Natural killer cell (primary cell): ENCODE measurements around the gene MARK4. TPM values are rescaled to one million over a fixed set of nuclear protein-coding genes. Genes with fewer than 3 reads are reported as not detected.

Source experiments
- ATAC-seq, 3 donors: fragments of 150-1000 bp in 2 of 3; fragments of 200-7000 bp in 1 of 3; cut with Tn5 transposase; 1 replicate in 1 of 3; 2 replicates in 2 of 3; pipeline ENCODE4 v1.10.0; 2021; ENCODE audit warnings: mild to moderate bottlenecking in 2 of 3, moderate library complexity in 2 of 3
- DNase-seq, 2 donors: peaks; one replicate each; pipeline versions ENCODE4 v3.0.0 to v3.0.0-alpha.2; 2013 to 2021; ENCODE audit warnings: mixed read lengths in 1 of 2
- H3K27ac ChIP-seq: one replicate; pipeline ENCODE4 v1.5.1; 2013; ENCODE audit warnings: mild to moderate bottlenecking, low read length
- H3K27me3 ChIP-seq: one replicate; pipeline ENCODE4 v1.6.1; 2013; ENCODE audit warnings: low read length; ENCODE audit not compliant: control insufficient read depth, insufficient read depth
- H3K36me3 ChIP-seq: one replicate; pipeline ENCODE4 v1.6.1; 2013; ENCODE audit warnings: low read length; ENCODE audit not compliant: control insufficient read depth, insufficient read depth
- H3K4me1 ChIP-seq: one replicate; pipeline ENCODE4 v1.6.1; 2013; ENCODE audit warnings: low read length; ENCODE audit not compliant: control insufficient read depth, insufficient read depth
- H3K4me3 ChIP-seq: one replicate; pipeline ENCODE4 v1.5.1; 2013; ENCODE audit warnings: low read length
- H3K9me3 ChIP-seq: one replicate; pipeline ENCODE4 v1.6.1; 2013; ENCODE audit warnings: low read length; ENCODE audit not compliant: control insufficient read depth, insufficient read depth
- H3K27ac Mint-ChIP-seq, 2 donors: one replicate each; pipeline ENCODE4 v1.8.0; 2022; ENCODE audit warnings: mild to moderate bottlenecking in 2 of 2, mixed read lengths in 2 of 2, moderate library complexity in 1 of 2
- H3K27me3 Mint-ChIP-seq, 2 donors: one replicate each; pipeline ENCODE4 v1.8.0; 2022; ENCODE audit warnings: low read depth in 2 of 2, mixed read lengths in 2 of 2
- H3K36me3 Mint-ChIP-seq: one replicate; pipeline ENCODE4 v1.8.0; 2022; ENCODE audit warnings: mixed read lengths
- H3K4me1 Mint-ChIP-seq, 2 donors: one replicate each; pipeline ENCODE4 v1.8.0; 2022; ENCODE audit warnings: mixed read lengths in 2 of 2
- H3K4me3 Mint-ChIP-seq: one replicate; pipeline ENCODE4 v1.8.0; 2022; ENCODE audit warnings: mild to moderate bottlenecking, moderate library complexity, mixed read lengths
- H3K9me3 Mint-ChIP-seq, 2 donors: one replicate each; pipeline ENCODE4 v1.8.0; 2022; ENCODE audit warnings: mixed read lengths in 2 of 2
- WGBS: methylation state at CpG from one replicate; pipeline ENCODE4 v1.1.7; 2013; ENCODE audit warnings: missing lambda C conversion rate; ENCODE audit not compliant: insufficient coverage; 5-methylcytosine and 5-hydroxymethylcytosine counted together
- intact Hi-C: fragments of 100-400 bp; cut with micrococcal nuclease; formaldehyde crosslinking; loops from one replicate; pipeline ENCODE4 v1.14.2; 2022
- total RNA-seq, 4 donors: library from RNA; stranded (reverse); fragments of 120-200 nt in 1 of 4; gene quantifications; one replicate each; pipeline versions ENCODE4 v1.2.3 to v1.2.4, GENCODE V29; 2013 to 2022
- TF ChIP-seq, protein P1 (sequence below): fragments of 200-600 bp; IDR thresholded peaks from one replicate; pipeline ENCODE4 v1.8.0; 2022; ENCODE audit warnings: antibody characterized with exemption

Gene MARK4
- total RNA-seq, 3 donors from 2014 or later (not counting 1 experiment from before 2014, with no cell fraction given) = 50.4 to 53.6 (median 51.4) TPM

DNA sequence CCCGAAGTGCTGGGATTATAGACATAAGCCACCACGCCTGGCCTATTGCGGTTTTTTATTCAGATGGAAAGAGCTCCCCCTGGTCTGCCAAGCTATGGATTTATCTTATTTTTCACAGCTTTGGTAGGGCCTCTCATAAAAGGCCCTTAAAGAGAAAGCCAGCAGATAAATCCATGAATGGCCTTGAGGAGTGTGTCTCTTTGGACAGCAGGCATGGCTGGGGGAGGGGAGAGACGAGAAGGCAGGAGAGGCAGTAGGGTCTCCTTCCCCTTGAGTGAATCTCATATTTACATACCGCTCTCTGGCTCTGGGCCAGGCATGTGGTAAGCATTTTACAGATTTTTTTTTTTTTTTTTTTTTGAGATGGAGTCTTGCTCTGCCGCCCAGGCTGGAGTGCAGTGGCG is 25.2 kb downstream of the MARK4 start:
- H3K27ac Mint-ChIP-seq = no peak overlapping the region
- H3K36me3 ChIP-seq = peaks cover 36% of the 10 kb centered on the region

DNA sequence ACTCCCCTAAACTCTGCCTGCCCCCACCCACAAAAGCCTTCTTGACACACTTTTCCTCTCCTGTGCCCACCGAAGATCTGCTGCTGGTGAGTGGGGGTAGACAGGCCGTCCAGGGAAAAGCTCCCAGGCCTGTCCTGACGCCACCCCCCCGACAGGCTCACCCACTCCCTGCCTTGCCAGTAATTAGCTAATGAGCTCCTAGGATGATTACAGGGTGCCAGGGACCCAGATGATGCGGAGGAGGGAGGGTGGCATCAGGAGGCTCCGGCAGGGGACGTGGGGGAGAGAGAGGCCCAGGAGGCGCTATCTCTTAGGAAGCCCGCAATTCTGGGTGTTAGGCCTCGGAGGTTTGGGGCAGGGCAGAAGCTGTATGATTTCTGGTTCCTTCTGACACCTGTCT is 27.0 kb downstream of the MARK4 start:
- H3K36me3 ChIP-seq = peaks cover 28% of the 10 kb centered on the region
- no peaks in the 10 kb centered on the region for H3K27me3 Mint-ChIP-seq

More for the DNA sequence above, 25.2 kb downstream of the MARK4 start:
- no peaks in the 10 kb centered on the region for H3K9me3 Mint-ChIP-seq
- H3K27me3 Mint-ChIP-seq = no peaks in the 10 kb centered on the region
- no peaks in the 10 kb centered on the region for H3K9me3 ChIP-seq
- no peak for ATAC-seq
- no peak overlapping the region for H3K27ac ChIP-seq
- whole genome bisulfite sequencing = 93% methylated on average over 5 of the region's 7 CpGs
- peaks cover 5% of the 10 kb centered on the region for H3K36me3 Mint-ChIP-seq
- TF ChIP-seq, protein P1, sequence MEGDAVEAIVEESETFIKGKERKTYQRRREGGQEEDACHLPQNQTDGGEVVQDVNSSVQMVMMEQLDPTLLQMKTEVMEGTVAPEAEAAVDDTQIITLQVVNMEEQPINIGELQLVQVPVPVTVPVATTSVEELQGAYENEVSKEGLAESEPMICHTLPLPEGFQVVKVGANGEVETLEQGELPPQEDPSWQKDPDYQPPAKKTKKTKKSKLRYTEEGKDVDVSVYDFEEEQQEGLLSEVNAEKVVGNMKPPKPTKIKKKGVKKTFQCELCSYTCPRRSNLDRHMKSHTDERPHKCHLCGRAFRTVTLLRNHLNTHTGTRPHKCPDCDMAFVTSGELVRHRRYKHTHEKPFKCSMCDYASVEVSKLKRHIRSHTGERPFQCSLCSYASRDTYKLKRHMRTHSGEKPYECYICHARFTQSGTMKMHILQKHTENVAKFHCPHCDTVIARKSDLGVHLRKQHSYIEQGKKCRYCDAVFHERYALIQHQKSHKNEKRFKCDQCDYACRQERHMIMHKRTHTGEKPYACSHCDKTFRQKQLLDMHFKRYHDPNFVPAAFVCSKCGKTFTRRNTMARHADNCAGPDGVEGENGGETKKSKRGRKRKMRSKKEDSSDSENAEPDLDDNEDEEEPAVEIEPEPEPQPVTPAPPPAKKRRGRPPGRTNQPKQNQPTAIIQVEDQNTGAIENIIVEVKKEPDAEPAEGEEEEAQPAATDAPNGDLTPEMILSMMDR = no peak
- intact Hi-C loops = no loop called here
- no peak overlapping the region for H3K4me3 Mint-ChIP-seq
- H3K4me1 Mint-ChIP-seq = no peaks in the 10 kb centered on the region
- no peak overlapping the region for H3K4me3 ChIP-seq
- no peaks in the 10 kb centered on the region for H3K4me1 ChIP-seq
- no peaks in the 10 kb centered on the region for H3K27me3 ChIP-seq
- DNase-seq = no peak

DNA sequence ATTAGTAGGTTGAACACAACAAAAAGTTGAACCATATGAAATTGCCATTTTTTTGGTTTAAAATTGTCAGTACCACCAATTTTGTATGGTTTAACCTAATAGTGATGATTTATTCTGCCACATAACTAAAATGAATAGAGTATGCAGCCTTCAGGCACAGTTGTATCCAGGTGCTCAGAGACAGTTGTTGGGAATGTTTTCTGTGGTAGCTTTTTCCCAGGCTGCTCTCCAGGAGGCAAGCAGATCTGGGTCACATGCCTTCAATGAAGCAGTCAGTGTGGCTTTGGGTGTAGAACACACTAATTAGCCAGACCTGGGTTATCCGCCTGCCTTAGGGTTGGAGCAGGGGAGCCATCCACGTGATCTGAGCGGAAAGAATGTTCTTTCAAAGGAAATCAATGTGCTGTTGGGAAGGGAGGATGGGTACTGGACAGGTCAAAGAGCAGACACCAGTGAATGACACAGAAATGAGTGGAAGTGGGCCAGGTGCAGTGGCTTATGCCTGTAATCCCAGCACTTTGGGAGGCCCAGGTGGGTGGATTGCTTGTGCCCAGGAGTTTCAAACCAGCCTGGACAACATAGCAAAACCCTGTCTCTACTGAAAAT is 28.6 kb downstream of the MARK4 start:
- H3K9me3 Mint-ChIP-seq = no peaks in the 10 kb centered on the region
- H3K4me3 ChIP-seq = no peak overlapping the region
- intact Hi-C loops = no loop called here
- no peak overlapping the region for H3K4me3 Mint-ChIP-seq
- no peak overlapping the region for H3K27ac ChIP-seq
- H3K9me3 ChIP-seq = no peaks in the 10 kb centered on the region
- DNase-seq (no peak), ATAC-seq (no peak)
- WGBS = 97% methylated on average over 3 of the region's 3 CpGs
- H3K36me3 Mint-ChIP-seq = no peaks in the 10 kb centered on the region
- H3K36me3 ChIP-seq = peaks cover 27% of the 10 kb centered on the region
- no peaks in the 10 kb centered on the region for H3K27me3 Mint-ChIP-seq
- TF ChIP-seq, protein P1 = no peak
- H3K4me1 Mint-ChIP-seq = no peaks in the 10 kb centered on the region
- H3K27me3 ChIP-seq = no peaks in the 10 kb centered on the region
- H3K27ac Mint-ChIP-seq = no peak overlapping the region
- H3K4me1 ChIP-seq = no peaks in the 10 kb centered on the region

More for the DNA sequence above, 27.0 kb downstream of the MARK4 start:
- DNase-seq (no peak), ATAC-seq (no peak)
- WGBS = 95% methylated on average over 9 of the region's 10 CpGs
- TF ChIP-seq, protein P1 = no peak
- no peak overlapping the region for H3K4me3 Mint-ChIP-seq
- H3K4me1 Mint-ChIP-seq = no peaks in the 10 kb centered on the region
- Histone ChIP-seq H3K27ac (no peak overlapping the region), H3K4me3 (no peak overlapping the region), H3K9me3 (no peaks in the 10 kb centered on the region), H3K4me1 (no peaks in the 10 kb centered on the region), H3K27me3 (no peaks in the 10 kb centered on the region)
- H3K36me3 Mint-ChIP-seq = peaks cover 5% of the 10 kb centered on the region
- no peaks in the 10 kb centered on the region for H3K9me3 Mint-ChIP-seq
- H3K27ac Mint-ChIP-seq = no peak overlapping the region
- intact Hi-C loops = no loop called here

DNA sequence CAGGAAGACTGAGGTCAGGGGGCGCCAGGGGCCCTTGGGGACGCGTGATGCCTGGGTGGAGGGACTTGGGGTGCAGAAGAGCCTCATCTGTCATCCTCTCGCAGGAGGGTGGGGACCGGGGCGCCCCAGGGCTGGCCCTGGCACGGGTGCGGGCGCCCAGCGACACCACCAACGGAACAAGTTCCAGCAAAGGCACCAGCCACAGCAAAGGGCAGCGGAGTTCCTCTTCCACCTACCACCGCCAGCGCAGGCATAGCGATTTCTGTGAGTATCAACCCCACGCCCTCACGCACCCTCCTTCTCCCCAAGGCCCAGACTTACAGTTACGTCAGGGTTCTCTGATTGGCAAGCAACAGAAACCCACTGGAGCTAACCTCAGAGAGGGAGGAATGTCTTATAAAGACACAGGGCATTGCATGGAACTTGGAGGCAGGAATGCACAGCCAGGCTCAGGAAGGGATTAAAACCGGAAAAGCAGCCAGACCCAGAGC is 29.4 kb downstream of the MARK4 start:
- Mint-ChIP-seq H3K4me3 (no peak overlapping the region), H3K4me1 (no peaks in the 10 kb centered on the region), H3K27ac (no peak overlapping the region), H3K27me3 (no peaks in the 10 kb centered on the region), H3K36me3 (no peaks in the 10 kb centered on the region), H3K9me3 (no peaks in the 10 kb centered on the region)
- no peaks in the 10 kb centered on the region for H3K9me3 ChIP-seq
- peaks cover 32% of the 10 kb centered on the region for H3K36me3 ChIP-seq
- H3K27me3 ChIP-seq = no peaks in the 10 kb centered on the region
- intact Hi-C loops = no loop called here
- DNase-seq = no peak
- H3K4me1 ChIP-seq = no peaks in the 10 kb centered on the region
- TF ChIP-seq, protein P1 = no peak
- H3K27ac ChIP-seq = no peak overlapping the region
- 91% methylated on average over 19 of the region's 19 CpGs for WGBS
- no peak overlapping the region for H3K4me3 ChIP-seq
- ATAC-seq = no peak
